Esophagus muscularis mucosa (tissue), 4 donors: ENCODE measurements around the gene UROC1.

Source experiments
- CTCF ChIP-seq, 3 experiments: fragments of 200-600 bp in 2 of 3; fragments of 450-650 bp in 1 of 3; sonication (generic) in 2 of 3; IDR thresholded peaks; one replicate each; pipeline ENCODE4 v1.5.1; 2017 to 2019; ENCODE audit warnings: antibody characterized with exemption in 3 of 3, mild to moderate bottlenecking in 2 of 3, moderate library complexity in 1 of 3
- EP300 ChIP-seq: sonication (generic); formaldehyde crosslinking; IDR thresholded peaks from one replicate; pipeline ENCODE4 v1.6.1; 2017; ENCODE audit warnings: antibody characterized with exemption
- POLR2A ChIP-seq: fragments of 450-650 bp; IDR thresholded peaks from one replicate; pipeline ENCODE4 v1.6.1; 2017; ENCODE audit warnings: antibody characterized with exemption, moderate library complexity, mild to moderate bottlenecking, low read depth
- POLR2AphosphoS5 ChIP-seq, 2 donors: sonication (generic); formaldehyde crosslinking; IDR thresholded peaks; one replicate each; pipeline ENCODE4 v1.6.1; 2017; ENCODE audit warnings: antibody characterized with exemption in 2 of 2

- TF ChIP-seq CTCF (IDR thresholded peaks at IDR 0.05), result no peak
- TF ChIP-seq POLR2A, result no peak
- no peak for TF ChIP-seq EP300
- TF ChIP-seq POLR2AphosphoS5 (IDR thresholded peaks at IDR 0.05), result no peak
Observed at GRCh38 chr3:126479642-126480041, 37.9 kb downstream of the UROC1 start.
